Testis (tissue), 3 donors: ENCODE data around the gene ALPG. TPM values are rescaled to one million over a fixed set of nuclear protein-coding genes. Genes with fewer than 3 reads are reported as not detected.
"Not testable (repeated sequence)": the region's sequence is repeated elsewhere in the genome, so short reads cannot be mapped to it uniquely, and the experiment has no call there.

ENCODE experiments used
- DNase-seq: peaks from one replicate; pipeline ENCODE4 v3.0.0-alpha.2; 2019
- H3K27ac ChIP-seq, 2 donors: fragments of 200-600 bp; sonication (generic); one replicate each; pipeline ENCODE4 v1.5.1; 2019
- H3K27me3 ChIP-seq: fragments of 200-600 bp; sonication (generic); one replicate; pipeline ENCODE4 v1.5.1; 2019
- H3K36me3 ChIP-seq: fragments of 200-600 bp; sonication (generic); one replicate; pipeline ENCODE4 v1.5.1; 2017; ENCODE audit warnings: low read depth; ENCODE audit errors: missing control alignments
- H3K4me1 ChIP-seq: fragments of 200-600 bp; sonication (generic); one replicate; pipeline ENCODE4 v1.5.1; 2019
- H3K4me3 ChIP-seq, 2 donors: fragments of 200-600 bp; sonication (generic); one replicate each; pipeline ENCODE4 v1.5.1; 2017 to 2019
- H3K9me3 ChIP-seq: fragments of 200-600 bp; sonication (generic); one replicate; pipeline ENCODE4 v1.5.1; 2017
- CTCF ChIP-seq, 3 experiments: fragments of 450-650 bp in 2 of 3; fragments of 200-600 bp in 1 of 3; sonication (generic) in 1 of 3; IDR thresholded peaks; one replicate each; pipeline ENCODE4 v1.5.1; 2016 to 2019; ENCODE audit warnings: antibody characterized with exemption in 3 of 3, mild to moderate bottlenecking in 2 of 3, moderate library complexity in 1 of 3
- POLR2A ChIP-seq: fragments of 450-650 bp; IDR thresholded peaks from one replicate; pipeline ENCODE4 v1.6.1; 2017; ENCODE audit warnings: antibody characterized with exemption, mild to moderate bottlenecking, moderate library complexity
- WGBS, 2 donors: methylation state at CpG; one replicate each; pipeline ENCODE4 v1.1.5; 2018; 5-methylcytosine and 5-hydroxymethylcytosine counted together
- intact Hi-C: fragments of 100-400 bp; cut with DNase I; formaldehyde crosslinking; loops from one replicate; pipeline ENCODE4 v1.15.1; 2023; ENCODE audit warnings: low total_unique reads
- polyA plus RNA-seq: library from polyadenylated mRNA; stranded (reverse); fragments of 350-450 nt; fragmentation: Illumina TruSeq; extraction: RNeasy Lipid Tissue Mini Kit (QIAGEN cat#74804); gene quantifications from one replicate; pipeline ENCODE4 v1.2.3, GENCODE V29; 2014; ENCODE audit warnings: low read depth, low replicate concordance; ENCODE audit not compliant: insufficient read depth
- total RNA-seq, 2 donors: library from RNA; depleted of rRNA; stranded (reverse); fragments of >200 nt; gene quantifications; one replicate each; pipeline ENCODE4 v1.2.3, GENCODE V29; 2016

Gene ALPG
- total and polyA plus RNA-seq, 3 donors from 2014 or later, result 0.44 to 1.0 (median 0.93) TPM

GRCh38 chr2:232439758-232440135, 33.1 kb downstream of the ALPG start:
- no peak for DNase-seq
- TF ChIP-seq POLR2A (no peak), CTCF (IDR thresholded peaks at IDR 0.05) (peak in 1 of 3 experiments; percentile 6)
- WGBS, 2 donors, result 40% methylated on average over 1 of the region's 5 CpGs

GRCh38 chr2:232440220-232441018, 33.8 kb downstream of the ALPG start:
- H3K27me3 ChIP-seq, H3K9me3 ChIP-seq, H3K36me3 ChIP-seq, H3K4me1 ChIP-seq, intact Hi-C loops, H3K4me3 ChIP-seq, H3K27ac ChIP-seq: not testable (repeated sequence)
- 24 to 26% methylated on average over 6 to 16 of the region's 16 CpGs for WGBS, 2 donors
- peak; percentile 90 for DNase-seq
- TF ChIP-seq CTCF (IDR thresholded peaks at IDR 0.05), result peak; percentile 89 to 95 (median 91)

More at GRCh38 chr2:232439758-232440135, 33.1 kb downstream of the ALPG start:
- H3K27me3 ChIP-seq, result no peaks in the 10 kb centered on the region
- intact Hi-C loops, result loop anchor here (5.0 kb wide), 1 partner anchor 537 kb away; no protein-coding TSS in a partner anchor
- no peak overlapping the region for H3K4me3 ChIP-seq
- H3K36me3 ChIP-seq, result no peaks in the 10 kb centered on the region
- no peaks in the 10 kb centered on the region for H3K9me3 ChIP-seq
- H3K4me1 ChIP-seq, result no peaks in the 10 kb centered on the region
- H3K27ac ChIP-seq, result no peak overlapping the region

- no peaks in the 10 kb centered on the region for H3K36me3 ChIP-seq
- H3K4me3 ChIP-seq, result no peak overlapping the region
- H3K27ac ChIP-seq, result no peak overlapping the region
- H3K4me1 ChIP-seq, result no peaks in the 10 kb centered on the region
- H3K27me3 ChIP-seq, result no peaks in the 10 kb centered on the region
- DNase-seq, result no peak
- H3K9me3 ChIP-seq, result no peaks in the 10 kb centered on the region
- 78 to 84% methylated on average over 9 to 12 of the region's 12 CpGs for WGBS, 2 donors
- intact Hi-C loops, result no loop called here
- no peak for TF ChIP-seq POLR2A
- no peak for TF ChIP-seq CTCF (IDR thresholded peaks at IDR 0.05)
Observed at GRCh38 chr2:232441147-232441651, 34.6 kb downstream of the ALPG start.

- DNase-seq, H3K4me3 ChIP-seq, H3K27me3 ChIP-seq, H3K36me3 ChIP-seq, H3K9me3 ChIP-seq, H3K4me1 ChIP-seq, intact Hi-C loops, H3K27ac ChIP-seq: not testable (repeated sequence)
- 89 to 96% methylated on average over 4 to 9 of the region's 10 CpGs for WGBS, 2 donors
Observed at GRCh38 chr2:232441922-232442321, 35.3 kb downstream of the ALPG start.

- WGBS, 2 donors, result 84% methylated on average over 13 of the region's 13 CpGs; no CpG with 5 or more reads in 1 of the 2 donors
- H3K4me3 ChIP-seq, DNase-seq, intact Hi-C loops, H3K36me3 ChIP-seq, H3K27me3 ChIP-seq, H3K27ac ChIP-seq, H3K9me3 ChIP-seq, H3K4me1 ChIP-seq: not testable (repeated sequence)
Observed at GRCh38 chr2:232442431-232442830, 35.8 kb downstream of the ALPG start.

- H3K9me3 ChIP-seq, H3K4me3 ChIP-seq, intact Hi-C loops, DNase-seq, H3K4me1 ChIP-seq, H3K36me3 ChIP-seq, H3K27me3 ChIP-seq, H3K27ac ChIP-seq: not testable (repeated sequence)
- 66% methylated on average over 5 to 8 of the region's 13 CpGs for WGBS, 2 donors
Observed at GRCh38 chr2:232443047-232443446, 36.4 kb downstream of the ALPG start.

- H3K27me3 ChIP-seq, H3K27ac ChIP-seq, H3K4me1 ChIP-seq, H3K9me3 ChIP-seq, H3K36me3 ChIP-seq, intact Hi-C loops, H3K4me3 ChIP-seq, DNase-seq: not testable (repeated sequence)
- WGBS, 2 donors, result 63 to 82% methylated on average over 2 to 17 of the region's 21 CpGs
Observed at GRCh38 chr2:232443669-232444408, 37.2 kb downstream of the ALPG start.
